ENCODE measurements around the gene PRKCA.
"Not testable (repeated sequence)": the region's sequence is repeated elsewhere in the genome, so short reads cannot be mapped to it uniquely, and the experiment has no call there.

Gene PRKCA

GRCh38 chr17:66472123-66472522 lies 169.7 kb downstream of the PRKCA start:
- H3K4me3 ChIP-seq (ENCODE audit: low read depth, low read length), result no peak overlapping the region
- TF ChIP-seq, protein P1, sequence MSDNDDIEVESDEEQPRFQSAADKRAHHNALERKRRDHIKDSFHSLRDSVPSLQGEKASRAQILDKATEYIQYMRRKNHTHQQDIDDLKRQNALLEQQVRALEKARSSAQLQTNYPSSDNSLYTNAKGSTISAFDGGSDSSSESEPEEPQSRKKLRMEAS (IDR thresholded peaks at IDR 0.05; ENCODE audit: low read depth, low read length), result no peak
- TF ChIP-seq MYC (IDR thresholded peaks at IDR 0.05; ENCODE audit: low read depth, low read length) (no peak), POLR2A (IDR thresholded peaks at IDR 0.05; ENCODE audit: extremely low read depth, insufficient read length) (no peak)
- TF ChIP-seq, protein P2, sequence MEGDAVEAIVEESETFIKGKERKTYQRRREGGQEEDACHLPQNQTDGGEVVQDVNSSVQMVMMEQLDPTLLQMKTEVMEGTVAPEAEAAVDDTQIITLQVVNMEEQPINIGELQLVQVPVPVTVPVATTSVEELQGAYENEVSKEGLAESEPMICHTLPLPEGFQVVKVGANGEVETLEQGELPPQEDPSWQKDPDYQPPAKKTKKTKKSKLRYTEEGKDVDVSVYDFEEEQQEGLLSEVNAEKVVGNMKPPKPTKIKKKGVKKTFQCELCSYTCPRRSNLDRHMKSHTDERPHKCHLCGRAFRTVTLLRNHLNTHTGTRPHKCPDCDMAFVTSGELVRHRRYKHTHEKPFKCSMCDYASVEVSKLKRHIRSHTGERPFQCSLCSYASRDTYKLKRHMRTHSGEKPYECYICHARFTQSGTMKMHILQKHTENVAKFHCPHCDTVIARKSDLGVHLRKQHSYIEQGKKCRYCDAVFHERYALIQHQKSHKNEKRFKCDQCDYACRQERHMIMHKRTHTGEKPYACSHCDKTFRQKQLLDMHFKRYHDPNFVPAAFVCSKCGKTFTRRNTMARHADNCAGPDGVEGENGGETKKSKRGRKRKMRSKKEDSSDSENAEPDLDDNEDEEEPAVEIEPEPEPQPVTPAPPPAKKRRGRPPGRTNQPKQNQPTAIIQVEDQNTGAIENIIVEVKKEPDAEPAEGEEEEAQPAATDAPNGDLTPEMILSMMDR (IDR thresholded peaks at IDR 0.05; ENCODE audit: low read depth, low read length), result no peak
- no peak for DNase-seq (ENCODE audit: low read depth)

- H3K4me3 ChIP-seq (ENCODE audit: low read depth, low read length), result no peak overlapping the region
- no peak for DNase-seq (ENCODE audit: low read depth)
- TF ChIP-seq POLR2A (IDR thresholded peaks at IDR 0.05; ENCODE audit: extremely low read depth, insufficient read length), result no peak
- TF ChIP-seq, protein P2 (IDR thresholded peaks at IDR 0.05; ENCODE audit: low read depth, low read length), result no peak
- TF ChIP-seq MYC (IDR thresholded peaks at IDR 0.05; ENCODE audit: low read depth, low read length), result no peak
- TF ChIP-seq, protein P1 (IDR thresholded peaks at IDR 0.05; ENCODE audit: low read depth, low read length), result no peak
Measured at GRCh38 chr17:66474258-66474657, 171.8 kb downstream of the PRKCA start.

DNA sequence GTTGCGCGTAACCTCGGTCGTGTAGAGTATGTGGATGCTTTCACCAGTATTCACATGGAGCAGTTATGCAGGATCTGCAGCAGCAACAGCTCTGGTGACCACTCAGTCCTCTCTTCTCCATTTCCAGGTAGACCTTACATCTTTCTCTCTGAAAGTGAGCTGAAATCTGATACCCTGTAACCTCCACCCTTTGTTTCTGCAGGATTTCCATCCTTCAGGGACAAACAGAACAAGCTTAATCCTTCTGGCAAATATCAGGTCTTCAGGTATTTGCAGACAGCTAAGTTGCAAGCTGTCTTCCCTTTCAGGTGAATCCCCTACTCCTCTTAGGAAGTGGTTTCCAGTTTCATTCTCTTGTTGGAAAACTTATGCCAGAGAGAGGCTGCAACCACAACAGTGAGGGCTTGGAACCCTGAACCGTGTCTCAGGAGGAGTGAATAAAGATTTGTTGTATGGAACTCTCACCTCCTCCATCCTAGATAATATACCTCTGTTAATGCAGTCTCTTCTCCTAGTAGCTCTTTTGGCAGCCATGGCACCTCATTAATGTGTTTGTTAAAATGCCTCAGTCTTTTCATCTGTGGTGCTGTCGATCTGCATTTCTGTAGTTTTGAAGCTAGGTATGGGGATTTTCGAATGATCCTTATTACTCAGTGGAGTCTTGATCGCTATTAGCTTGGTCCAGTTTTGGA lies 172.5 kb downstream of the PRKCA start:
- no peak for DNase-seq (ENCODE audit: low read depth)

GRCh38 chr17:66476014-66476413 lies 173.6 kb downstream of the PRKCA start:
- H3K4me3 ChIP-seq (ENCODE audit: low read depth, low read length), result no peak overlapping the region
- TF ChIP-seq MYC (IDR thresholded peaks at IDR 0.05; ENCODE audit: low read depth, low read length) (no peak), POLR2A (IDR thresholded peaks at IDR 0.05; ENCODE audit: extremely low read depth, insufficient read length) (no peak)
- TF ChIP-seq, protein P1 (IDR thresholded peaks at IDR 0.05; ENCODE audit: low read depth, low read length), result no peak
- TF ChIP-seq, protein P2 (IDR thresholded peaks at IDR 0.05; ENCODE audit: low read depth, low read length), result no peak
- no peak for DNase-seq (ENCODE audit: low read depth)

More for the DNA sequence above, 172.5 kb downstream of the PRKCA start:
- TF ChIP-seq, protein P1 (IDR thresholded peaks at IDR 0.05; ENCODE audit: low read depth, low read length), result no peak
- TF ChIP-seq POLR2A (IDR thresholded peaks at IDR 0.05; ENCODE audit: extremely low read depth, insufficient read length), result no peak
- TF ChIP-seq, protein P2 (IDR thresholded peaks at IDR 0.05; ENCODE audit: low read depth, low read length), result no peak
- no peak for TF ChIP-seq MYC (IDR thresholded peaks at IDR 0.05; ENCODE audit: low read depth, low read length)
- no peak overlapping the region for H3K4me3 ChIP-seq (ENCODE audit: low read depth, low read length)

DNA sequence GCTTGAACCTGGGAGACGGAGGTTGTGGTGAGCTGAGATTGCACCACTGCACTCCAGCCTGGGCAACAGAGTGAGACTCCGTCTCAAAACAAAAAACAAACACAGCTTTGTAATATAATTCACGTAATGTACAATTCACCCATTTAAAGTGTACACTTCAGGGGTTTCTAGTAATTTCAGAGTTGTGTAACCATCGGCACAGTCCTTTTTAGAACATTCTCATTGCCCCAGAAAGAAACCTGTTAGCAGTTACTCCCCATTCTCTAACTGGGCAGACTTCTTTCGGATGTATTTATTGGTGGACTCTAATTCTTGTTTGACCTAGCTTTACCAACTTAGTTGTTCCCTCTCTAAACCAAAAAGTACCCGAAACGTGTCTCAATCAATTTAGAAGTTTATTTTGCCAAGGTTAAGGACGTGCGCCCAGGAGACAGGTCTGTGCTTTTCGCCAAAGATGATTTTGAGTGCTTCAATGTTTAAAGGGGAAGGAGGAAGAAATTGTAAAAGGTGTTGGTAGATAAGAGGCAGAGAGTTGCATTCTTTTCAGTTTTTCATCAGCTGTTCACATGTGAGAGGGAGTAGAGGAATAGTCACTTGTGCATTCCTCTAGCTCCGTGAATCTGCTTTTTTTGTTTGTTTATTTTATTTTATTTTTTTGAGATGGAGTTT lies 175.3 kb downstream of the PRKCA start:
- TF ChIP-seq POLR2A (IDR thresholded peaks at IDR 0.05; ENCODE audit: extremely low read depth, insufficient read length) (no peak), MYC (IDR thresholded peaks at IDR 0.05; ENCODE audit: low read depth, low read length) (no peak)
- TF ChIP-seq, protein P1 (IDR thresholded peaks at IDR 0.05; ENCODE audit: low read depth, low read length), result no peak
- TF ChIP-seq, protein P2 (IDR thresholded peaks at IDR 0.05; ENCODE audit: low read depth, low read length), result no peak
- no peak for DNase-seq (ENCODE audit: low read depth)
- H3K4me3 ChIP-seq (ENCODE audit: low read depth, low read length), result no peak overlapping the region

- peak; percentile 36 for DNase-seq (ENCODE audit: low read depth)
- H3K4me3 ChIP-seq (ENCODE audit: low read depth, low read length), result not testable (repeated sequence)
Measured at GRCh38 chr17:66479230-66479889, 176.9 kb downstream of the PRKCA start.

Data from NB4 (cell line).